Measurements from ENCODE around the gene NKX2-3. TPM values are rescaled to one million over a fixed set of nuclear protein-coding genes. Genes with fewer than 3 reads are reported as not detected.

The NKX2-3 gene
- total RNA-seq = not detected in 2 replicates

GRCh38 chr10:99532687-99533495 is at the start of gene NKX2-3:
TSS of gene NKX2-3 (plus strand) at chr10:99532942. CDS start at chr10:99533132, 190 bp downstream.

Other genes with a start within 250 kb of the NKX2-3 start
- gene CNNM1, start 203.6 kb upstream of the NKX2-3 start, total RNA-seq = under 0.01 and 0.14 TPM in 2 replicates
- gene GOT1, start 102.3 kb upstream of the NKX2-3 start, total RNA-seq = 75.2 and 77.2 TPM in 2 replicates
- gene SLC25A28, start 87.5 kb downstream of the NKX2-3 start, total RNA-seq = 15.4 and 18.9 TPM in 2 replicates
- 24.6 and 37.3 TPM in 2 replicates for gene ENTPD7, start 126.6 kb downstream of the NKX2-3 start, total RNA-seq
- 37.2 and 39.3 TPM in 2 replicates for gene COX15, start 199.2 kb downstream of the NKX2-3 start, total RNA-seq
- 14.5 and 20.2 TPM in 2 replicates for gene CUTC, start 199.3 kb downstream of the NKX2-3 start, total RNA-seq
- gene ABCC2, start 249.7 kb downstream of the NKX2-3 start, total RNA-seq = 0.34 and 0.71 TPM in 2 replicates